Osteoblast (primary cell): ENCODE data around the gene COL24A1. TPM values are rescaled to one million over a fixed set of nuclear protein-coding genes. Genes with fewer than 3 reads are reported as not detected.

Source experiments
- DNase-seq: peaks from one replicate; pipeline ENCODE4 v3.0.0; 2011; ENCODE audit warnings: low spot score, mixed read lengths; ENCODE audit not compliant: insufficient read length; ENCODE audit errors: missing footprints
- H2AFZ ChIP-seq: 2 replicates; pipeline ENCODE4 v1.6.0; 2011; ENCODE audit warnings: mild to moderate bottlenecking, low read length
- H3K27ac ChIP-seq: 2 replicates; pipeline ENCODE4 v1.5.1; 2011; ENCODE audit warnings: mild to moderate bottlenecking, low read depth, low read length, moderate library complexity
- H3K27me3 ChIP-seq: 2 replicates; pipeline ENCODE4 v1.6.0; 2012; ENCODE audit warnings: mild to moderate bottlenecking, control low read depth, inconsistent platforms, low read length, moderate library complexity; ENCODE audit not compliant: insufficient read depth
- H3K36me3 ChIP-seq: 2 replicates; pipeline ENCODE4 v1.5.1; 2011; ENCODE audit warnings: mild to moderate bottlenecking, low read length, control low read depth, moderate library complexity; ENCODE audit not compliant: insufficient read depth
- H3K4me1 ChIP-seq: 2 replicates; pipeline ENCODE4 v1.5.1; 2011; ENCODE audit warnings: mild to moderate bottlenecking, low read length, control low read depth, moderate library complexity; ENCODE audit not compliant: insufficient read depth
- H3K4me2 ChIP-seq: 2 replicates; pipeline ENCODE4 v1.6.0; 2011; ENCODE audit warnings: mild to moderate bottlenecking, low read length; ENCODE audit not compliant: insufficient read depth
- H3K4me3 ChIP-seq: fragments of 200-600 bp; sonication (generic); 3 replicates; pipeline ENCODE4 v1.5.1; 2012; ENCODE audit warnings: mild to moderate bottlenecking, low read length, inconsistent platforms; ENCODE audit not compliant: insufficient read depth
- H3K79me2 ChIP-seq: 2 replicates; pipeline ENCODE4 v1.6.0; 2012; ENCODE audit warnings: mild to moderate bottlenecking, low read length, control low read depth, inconsistent platforms; ENCODE audit not compliant: insufficient read depth
- H3K9me3 ChIP-seq: 2 replicates; pipeline ENCODE4 v1.5.1; 2011; ENCODE audit warnings: low read depth, low read length, control low read depth
- H4K20me1 ChIP-seq: 2 replicates; pipeline ENCODE4 v1.6.0; 2012; ENCODE audit warnings: mild to moderate bottlenecking, low read length, control low read depth; ENCODE audit not compliant: insufficient read depth
- CTCF ChIP-seq: IDR thresholded peaks from 2 replicates; pipeline ENCODE4 v1.5.1; 2011; ENCODE audit warnings: mild to moderate bottlenecking, low read depth, low read length, moderate library complexity; ENCODE audit errors: extremely low read depth
- total RNA-seq: library from RNA; depleted of rRNA; stranded (reverse); fragments of >200 nt; gene quantifications from 2 replicates; pipeline ENCODE4 v1.2.3, GENCODE V29; 2012

Gene COL24A1
- total RNA-seq, 1 donor, result 1.1 TPM

DNA sequence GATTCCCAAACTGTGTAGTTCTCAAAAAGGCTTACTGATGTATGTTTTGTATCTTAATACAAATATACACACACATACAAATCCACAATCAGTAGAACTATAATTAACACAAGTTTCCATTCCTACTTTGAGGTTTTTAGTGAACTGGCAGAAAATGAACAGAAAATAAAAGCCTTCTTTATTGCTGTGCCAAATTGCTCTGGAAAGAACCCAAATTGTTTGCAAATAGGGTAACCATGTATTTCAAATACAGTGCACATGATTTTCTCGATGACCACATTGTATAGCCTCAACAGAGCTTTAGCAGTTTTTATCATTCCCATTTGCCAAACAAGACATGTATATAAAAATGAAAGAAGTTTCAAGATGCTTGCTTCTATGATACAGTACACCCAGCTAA, 173.3 kb downstream of the COL24A1 start:
- no peak overlapping the region for H2AFZ ChIP-seq
- no peak for DNase-seq
- no peak overlapping the region for H3K27ac ChIP-seq
- no peak overlapping the region for H3K4me2 ChIP-seq
- no peaks in the 10 kb centered on the region for H3K4me1 ChIP-seq
- H3K4me3 ChIP-seq, result no peak overlapping the region
- no peaks in the 10 kb centered on the region for H3K9me3 ChIP-seq
- H3K36me3 ChIP-seq, result no peaks in the 10 kb centered on the region
- no peaks in the 10 kb centered on the region for H3K27me3 ChIP-seq
- H4K20me1 ChIP-seq, result no peaks in the 10 kb centered on the region
- no peaks in the 10 kb centered on the region for H3K79me2 ChIP-seq
- TF ChIP-seq CTCF, result no peak

GRCh38 chr1:85976516-85977205, 179.9 kb downstream of the COL24A1 start:
- Histone ChIP-seq H3K4me2 (no peak overlapping the region), H3K79me2 (no peaks in the 10 kb centered on the region), H4K20me1 (no peaks in the 10 kb centered on the region), H3K36me3 (no peaks in the 10 kb centered on the region), H3K9me3 (no peaks in the 10 kb centered on the region), H3K27me3 (no peaks in the 10 kb centered on the region), H3K4me3 (no peak overlapping the region), H2AFZ (no peak overlapping the region), H3K4me1 (no peaks in the 10 kb centered on the region), H3K27ac (no peak overlapping the region)
- TF ChIP-seq CTCF, result no peak
- no peak for DNase-seq

DNA sequence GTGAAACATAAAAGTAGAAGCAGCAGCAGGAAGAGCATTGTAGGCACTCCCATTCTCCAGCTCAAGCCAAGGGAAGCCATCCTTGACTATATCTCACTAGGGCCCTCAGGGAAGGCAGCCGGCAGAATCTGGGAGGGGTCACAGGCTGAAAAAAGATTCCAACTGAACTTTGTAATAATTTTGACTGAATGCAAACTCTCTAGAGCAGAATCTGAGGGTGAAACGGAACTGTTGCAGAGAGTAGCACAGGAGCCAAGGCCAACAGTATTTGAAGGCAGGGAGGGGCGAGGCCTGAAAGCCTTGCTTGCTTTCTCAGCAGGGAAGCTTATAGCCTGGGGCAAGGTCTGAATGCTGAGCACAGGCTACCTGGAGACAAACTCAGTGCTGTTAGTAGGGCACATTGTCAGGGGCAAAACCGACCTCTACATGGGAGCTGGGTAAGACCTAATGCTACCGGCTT, 180.6 kb downstream of the COL24A1 start:
- Histone ChIP-seq H3K27me3 (no peaks in the 10 kb centered on the region), H2AFZ (no peak overlapping the region), H3K4me1 (no peaks in the 10 kb centered on the region), H3K27ac (no peak overlapping the region), H3K9me3 (no peaks in the 10 kb centered on the region), H4K20me1 (no peaks in the 10 kb centered on the region), H3K79me2 (no peaks in the 10 kb centered on the region), H3K4me3 (no peak overlapping the region), H3K36me3 (no peaks in the 10 kb centered on the region), H3K4me2 (no peak overlapping the region)
- no peak for TF ChIP-seq CTCF
- no peak for DNase-seq

DNA sequence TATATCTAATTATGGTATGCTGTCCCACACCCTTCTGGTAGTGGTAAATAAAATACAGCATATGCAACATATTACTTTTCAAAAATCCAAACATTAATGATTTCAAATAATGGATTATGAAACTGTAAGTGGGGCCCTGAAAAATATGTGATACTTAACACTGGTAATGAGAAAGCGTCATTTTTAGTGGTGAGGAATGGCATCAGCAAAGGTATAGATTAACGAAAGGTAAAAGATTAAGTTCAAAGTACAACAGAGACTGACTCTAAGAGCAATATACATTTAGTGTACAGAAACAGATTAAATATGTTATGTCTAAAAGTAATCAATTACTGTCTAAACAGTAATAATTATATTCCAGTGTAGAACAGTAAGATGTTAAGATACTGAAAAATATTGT, 194.1 kb downstream of the COL24A1 start:
- H3K27me3 ChIP-seq, result no peaks in the 10 kb centered on the region
- no peaks in the 10 kb centered on the region for H3K9me3 ChIP-seq
- no peak for DNase-seq
- no peak for TF ChIP-seq CTCF
- no peak overlapping the region for H3K4me3 ChIP-seq
- H3K4me1 ChIP-seq, result no peaks in the 10 kb centered on the region
- H3K4me2 ChIP-seq, result no peak overlapping the region
- H3K27ac ChIP-seq, result no peak overlapping the region
- H3K36me3 ChIP-seq, result no peaks in the 10 kb centered on the region
- H2AFZ ChIP-seq, result no peak overlapping the region
- H4K20me1 ChIP-seq, result no peaks in the 10 kb centered on the region
- no peaks in the 10 kb centered on the region for H3K79me2 ChIP-seq
